Mesenchymal stem cell (in vitro differentiated cells and primary cell): Measurements from ENCODE around the gene GPRIN3. TPM values are rescaled to one million over a fixed set of nuclear protein-coding genes. Genes with fewer than 3 reads are reported as not detected.

ENCODE experiments used
- DNase-seq: peaks from one replicate; pipeline ENCODE4 v3.0.0-alpha.2; 2013
- H2AFZ ChIP-seq: one replicate; pipeline ENCODE4 v1.6.1; 2013; ENCODE audit warnings: low read depth, mild to moderate bottlenecking, control low read depth, inconsistent platforms, low read length, moderate library complexity
- H2AK5ac ChIP-seq: 2 replicates; pipeline ENCODE4 v1.6.1; 2013; ENCODE audit warnings: low read length, moderate library complexity, mild to moderate bottlenecking, inconsistent platforms; ENCODE audit not compliant: severe bottlenecking
- H2BK120ac ChIP-seq: one replicate; pipeline ENCODE4 v1.6.1; 2013; ENCODE audit warnings: low read depth, mild to moderate bottlenecking, inconsistent platforms, low read length, moderate library complexity
- H2BK12ac ChIP-seq, 2 experiments: one replicate each; pipeline ENCODE4 v1.6.1; 2013; ENCODE audit warnings: inconsistent platforms in 2 of 2, low read length in 2 of 2, mild to moderate bottlenecking in 2 of 2, moderate library complexity in 2 of 2, control low read depth in 1 of 2
- H2BK15ac ChIP-seq: one replicate; pipeline ENCODE4 v1.6.1; 2013; ENCODE audit warnings: mild to moderate bottlenecking, low read depth, inconsistent platforms; ENCODE audit not compliant: poor library complexity, severe bottlenecking
- H2BK5ac ChIP-seq: 2 replicates; pipeline ENCODE4 v1.6.1; 2013; ENCODE audit warnings: low read depth, mild to moderate bottlenecking, low read length, control low read depth, inconsistent platforms; ENCODE audit not compliant: poor library complexity, severe bottlenecking
- H3K14ac ChIP-seq, 2 experiments: one replicate each; pipeline ENCODE4 v1.6.1; 2013; ENCODE audit warnings: inconsistent platforms in 2 of 2, low read length in 2 of 2, control low read depth in 1 of 2, mild to moderate bottlenecking in 1 of 2, moderate library complexity in 1 of 2
- H3K18ac ChIP-seq, 2 experiments: one replicate each; pipeline ENCODE4 v1.6.1; 2013; ENCODE audit warnings: inconsistent platforms in 2 of 2, low read length in 2 of 2, control low read depth in 1 of 2, low read depth in 1 of 2, mild to moderate bottlenecking in 1 of 2
- H3K23ac ChIP-seq, 2 experiments: one replicate each; pipeline ENCODE4 v1.6.1; 2013; ENCODE audit warnings: inconsistent platforms in 2 of 2, low read length in 2 of 2, mild to moderate bottlenecking in 2 of 2, moderate library complexity in 2 of 2, control low read depth in 1 of 2
- H3K27ac ChIP-seq: 2 replicates; pipeline ENCODE4 v1.5.1; 2013; ENCODE audit warnings: mild to moderate bottlenecking, moderate library complexity, low read length, control low read depth, inconsistent platforms; ENCODE audit not compliant: poor library complexity, severe bottlenecking
- H3K27me3 ChIP-seq, 2 experiments: 2 replicates each; pipeline versions ENCODE4 v1.6.1 to v1.7.0; 2013; ENCODE audit warnings: low read length in 2 of 2, mild to moderate bottlenecking in 2 of 2, moderate library complexity in 2 of 2, control low read depth in 1 of 2, inconsistent platforms in 1 of 2; ENCODE audit not compliant: control insufficient read depth in 1 of 2, insufficient read depth in 1 of 2
- H3K36me3 ChIP-seq, 2 experiments: 2 replicates each; pipeline versions ENCODE4 v1.6.1 to v1.7.0; 2013; ENCODE audit warnings: low read length in 2 of 2, control low read depth in 1 of 2, inconsistent platforms in 1 of 2, low read depth in 1 of 2, mild to moderate bottlenecking in 1 of 2; ENCODE audit not compliant: insufficient read depth in 2 of 2, control insufficient read depth in 1 of 2
- H3K4ac ChIP-seq, 2 experiments: one replicate each; pipeline ENCODE4 v1.6.1; 2013; ENCODE audit warnings: inconsistent platforms in 2 of 2, low read length in 2 of 2, mild to moderate bottlenecking in 2 of 2, moderate library complexity in 2 of 2, control low read depth in 1 of 2, low read depth in 1 of 2
- H3K4me1 ChIP-seq: 2 replicates; pipeline ENCODE4 v1.6.1; 2013; ENCODE audit warnings: low read depth, low read length, control low read depth; ENCODE audit not compliant: control insufficient read depth, insufficient read depth
- H3K4me2 ChIP-seq: 2 replicates; pipeline ENCODE4 v1.6.1; 2013; ENCODE audit warnings: low read length, mild to moderate bottlenecking, inconsistent platforms; ENCODE audit not compliant: poor library complexity, severe bottlenecking
- H3K4me3 ChIP-seq, 2 experiments: 2 replicates each; pipeline versions ENCODE4 v1.5.1 to v1.7.0; 2013; ENCODE audit warnings: low read length in 2 of 2, mild to moderate bottlenecking in 2 of 2, control low read depth in 1 of 2, low read depth in 1 of 2; ENCODE audit not compliant: insufficient read depth in 1 of 2
- H3K79me1 ChIP-seq: replicated peaks from 2 replicates; pipeline ENCODE4 v1.6.1; 2013; ENCODE audit warnings: mild to moderate bottlenecking, control low read depth, low read length, inconsistent platforms; ENCODE audit not compliant: poor library complexity, severe bottlenecking
- H3K9ac ChIP-seq: 2 replicates; pipeline ENCODE4 v1.7.0; 2013; ENCODE audit warnings: mild to moderate bottlenecking, low read length, moderate library complexity
- H3K9me3 ChIP-seq: 2 replicates; pipeline ENCODE4 v1.7.0; 2013; ENCODE audit warnings: mild to moderate bottlenecking, low read length; ENCODE audit not compliant: control insufficient read depth
- H4K8ac ChIP-seq: one replicate; pipeline ENCODE4 v1.6.1; 2013; ENCODE audit warnings: inconsistent platforms, mild to moderate bottlenecking, low read length, moderate library complexity
- H4K91ac ChIP-seq: one replicate; pipeline ENCODE4 v1.6.1; 2013; ENCODE audit warnings: mild to moderate bottlenecking, low read length, inconsistent platforms
- WGBS: methylation state at CpG from one replicate; pipeline ENCODE4 v1.1.7; 2013; ENCODE audit warnings: mixed read lengths; 5-methylcytosine and 5-hydroxymethylcytosine counted together
- polyA plus RNA-seq, 2 experiments: library from polyadenylated mRNA; stranded (reverse); fragments of 200-250 nt; gene quantifications; one replicate each; pipeline ENCODE4 v1.2.3, GENCODE V29; 2013

The GPRIN3 gene
- polyA plus RNA-seq (2013, experiment 1 of 2), result 1.5 TPM
- polyA plus RNA-seq (2013, experiment 2 of 2), result 1.5 TPM

- no peak within 1 kb of the TSS for H2BK5ac ChIP-seq
- peak within 1 kb of the TSS in 1 of 2 experiments; percentile 19 for H3K14ac ChIP-seq
- peak within 1 kb of the TSS; percentile 69 to 76 for H3K4me3 ChIP-seq
- peak within 1 kb of the TSS; percentile 76 for H3K4me2 ChIP-seq
- H3K9ac ChIP-seq, result peak within 1 kb of the TSS; percentile 34
- peak within 1 kb of the TSS; percentile 61 to 72 for H3K23ac ChIP-seq
- H4K91ac ChIP-seq, result peak within 1 kb of the TSS; percentile 23
- H2AFZ ChIP-seq, result peak within 1 kb of the TSS; percentile 3
- H3K4me1 ChIP-seq, result peaks cover 9% of the 10 kb centered on the region
- H3K18ac ChIP-seq, result peak within 1 kb of the TSS; percentile 30 to 44
- H2BK15ac ChIP-seq, result peak within 1 kb of the TSS; percentile 85
- H2BK12ac ChIP-seq, result peak within 1 kb of the TSS in 1 of 2 experiments; percentile 80
- no peak within 1 kb of the TSS for H3K27ac ChIP-seq
- peak within 1 kb of the TSS; percentile 75 for H4K8ac ChIP-seq
- H2AK5ac ChIP-seq, result no peak within 1 kb of the TSS
- 1% methylated on average over 59 of the region's 67 CpGs for WGBS
- no peaks in the 10 kb centered on the region for H3K36me3 ChIP-seq
- H2BK120ac ChIP-seq, result no peak within 1 kb of the TSS
- no peak within 1 kb of the TSS for H3K4ac ChIP-seq
- DNase-seq, result peak; percentile 50
- H3K79me1 ChIP-seq, result no peaks in the 10 kb centered on the region
- peaks cover 0 to 26% of the 10 kb centered on the region in 2 experiments for H3K27me3 ChIP-seq
- no peaks in the 10 kb centered on the region for H3K9me3 ChIP-seq
Measured at GRCh38 chr4:89307446-89308160, at the start of gene GPRIN3. Gene GPRIN3, minus strand, starts transcription at chr4:89307800. Its CDS starts 57,690 bp downstream, at chr4:89250110.

- Histone ChIP-seq H3K9me3 (no peaks in the 10 kb centered on the region), H3K4me3 (no peak overlapping the region), H3K4me2 (no peak overlapping the region), H3K9ac (no peak overlapping the region), H4K8ac (no peak overlapping the region), H2AK5ac (no peak overlapping the region), H2AFZ (no peak overlapping the region), H3K27ac (no peak overlapping the region), H3K14ac (no peak overlapping the region), H4K91ac (no peak overlapping the region), H2BK120ac (no peak overlapping the region), H3K4ac (no peak overlapping the region), H2BK12ac (no peak overlapping the region), H3K27me3 (peaks cover 0 to 4% of the 10 kb centered on the region in 2 experiments), H3K18ac (no peak overlapping the region), H3K23ac (no peak overlapping the region), H2BK5ac (no peak overlapping the region), H3K36me3 (no peaks in the 10 kb centered on the region), H2BK15ac (no peak overlapping the region), H3K79me1 (no peaks in the 10 kb centered on the region), H3K4me1 (no peaks in the 10 kb centered on the region)
- 93% methylated on average over 2 of the region's 3 CpGs for WGBS
- DNase-seq, result no peak
Measured at GRCh38 chr4:89357340-89357739, 49.7 kb upstream of the GPRIN3 start.

GRCh38 chr4:89356086-89356485 lies 48.5 kb upstream of the GPRIN3 start:
- WGBS, result 100% methylated on average over 1 of the region's 1 CpG

GRCh38 chr4:89353514-89353913 lies 45.9 kb upstream of the GPRIN3 start:
- no peak for DNase-seq
- no peak overlapping the region for H2BK15ac ChIP-seq
- H3K4ac ChIP-seq, result no peak overlapping the region
- H4K8ac ChIP-seq, result no peak overlapping the region
- H3K4me2 ChIP-seq, result no peak overlapping the region
- no peak overlapping the region for H3K23ac ChIP-seq
- H3K27ac ChIP-seq, result no peak overlapping the region
- H3K18ac ChIP-seq, result no peak overlapping the region
- no peak overlapping the region for H3K14ac ChIP-seq
- H3K9ac ChIP-seq, result no peak overlapping the region
- H3K4me3 ChIP-seq, result no peak overlapping the region
- H3K36me3 ChIP-seq, result no peaks in the 10 kb centered on the region
- H2BK120ac ChIP-seq, result no peak overlapping the region
- no peak overlapping the region for H2BK12ac ChIP-seq
- H3K27me3 ChIP-seq, result peaks cover 0 to 4% of the 10 kb centered on the region in 2 experiments
- 88% methylated on average over 1 of the region's 3 CpGs for WGBS
- H2AK5ac ChIP-seq, result no peak overlapping the region
- no peaks in the 10 kb centered on the region for H3K4me1 ChIP-seq
- H3K9me3 ChIP-seq, result no peaks in the 10 kb centered on the region
- H2AFZ ChIP-seq, result no peak overlapping the region
- H4K91ac ChIP-seq, result no peak overlapping the region
- H2BK5ac ChIP-seq, result no peak overlapping the region
- no peaks in the 10 kb centered on the region for H3K79me1 ChIP-seq

More at GRCh38 chr4:89356086-89356485, 48.5 kb upstream of the GPRIN3 start:
- Histone ChIP-seq H3K4me2 (no peak overlapping the region), H3K27me3 (peaks cover 0 to 4% of the 10 kb centered on the region in 2 experiments), H3K4me1 (no peaks in the 10 kb centered on the region), H2BK120ac (no peak overlapping the region), H3K14ac (no peak overlapping the region), H2AK5ac (no peak overlapping the region), H3K9me3 (no peaks in the 10 kb centered on the region), H2AFZ (no peak overlapping the region), H3K9ac (no peak overlapping the region), H3K79me1 (no peaks in the 10 kb centered on the region), H2BK5ac (no peak overlapping the region), H4K91ac (no peak overlapping the region), H4K8ac (no peak overlapping the region), H3K4me3 (no peak overlapping the region), H2BK15ac (no peak overlapping the region), H3K23ac (no peak overlapping the region), H2BK12ac (no peak overlapping the region), H3K4ac (no peak overlapping the region), H3K27ac (no peak overlapping the region), H3K18ac (no peak overlapping the region), H3K36me3 (no peaks in the 10 kb centered on the region)
- no peak for DNase-seq
